Naive thymus-derived CD4-positive, alpha-beta T cell (primary cell): ENCODE data around the gene CATSPERB. TPM values are rescaled to one million over a fixed set of nuclear protein-coding genes. Genes with fewer than 3 reads are reported as not detected.

Experiments
- ATAC-seq: fragments of 150-1000 bp; cut with Tn5 transposase; 2 replicates; pipeline ENCODE4 v1.10.0; 2021; ENCODE audit warnings: mild to moderate bottlenecking, moderate library complexity
- CTCF ChIA-PET: fragments of 350-600 bp; sonication (Branson Sonifier 250); formaldehyde crosslinking; loops from one replicate; lab custom pipeline; 2021; ENCODE audit warnings: antibody characterized with exemption; lab: Charles Lee
- POLR2A ChIA-PET: fragments of 350-600 bp; sonication (Branson Sonifier 250); formaldehyde crosslinking; loops from one replicate; lab custom pipeline; 2021; ENCODE audit warnings: antibody characterized with exemption, inconsistent platforms; lab: Charles Lee
- DNase-seq, 9 donors: peaks; one replicate each; pipeline versions ENCODE4 v3.0.0 to v3.0.0-alpha.2; 2020 to 2022; ENCODE audit warnings: mixed read lengths in 1 of 9
- H3K27ac ChIP-seq: one replicate; pipeline ENCODE4 v1.7.0; 2013; ENCODE audit warnings: mild to moderate bottlenecking, low read depth, low read length, moderate library complexity
- H3K27me3 ChIP-seq, 2 donors: one replicate each; pipeline ENCODE4 v1.7.0; 2013; ENCODE audit warnings: low read length in 2 of 2, mild to moderate bottlenecking in 2 of 2, moderate library complexity in 2 of 2; ENCODE audit not compliant: control insufficient read depth in 2 of 2, insufficient read depth in 2 of 2
- H3K36me3 ChIP-seq, 3 experiments: 1 replicate in 2 of 3; 2 replicates in 1 of 3; pipeline ENCODE4 v1.7.0; 2013; ENCODE audit warnings: low read length in 3 of 3, mild to moderate bottlenecking in 3 of 3, moderate library complexity in 1 of 3; ENCODE audit not compliant: insufficient read depth in 3 of 3, control insufficient read depth in 2 of 3
- H3K4me1 ChIP-seq, 2 donors: one replicate each; pipeline ENCODE4 v1.7.0; 2013; ENCODE audit warnings: low read length in 2 of 2, mild to moderate bottlenecking in 2 of 2, moderate library complexity in 1 of 2; ENCODE audit not compliant: control insufficient read depth in 2 of 2, insufficient read depth in 2 of 2
- H3K4me3 ChIP-seq: 2 replicates; pipeline ENCODE4 v1.7.0; 2013; ENCODE audit warnings: mild to moderate bottlenecking, low read length
- H3K9me3 ChIP-seq, 3 experiments: 1 replicate in 2 of 3; 2 replicates in 1 of 3; pipeline ENCODE4 v1.7.0; 2013; ENCODE audit warnings: low read length in 3 of 3; ENCODE audit not compliant: control insufficient read depth in 2 of 3
- H3K27ac Mint-ChIP-seq, 9 donors: one replicate each; pipeline ENCODE4 v1.8.0; 2020 to 2022; ENCODE audit warnings: mixed read lengths in 9 of 9, mild to moderate bottlenecking in 8 of 9, moderate library complexity in 5 of 9, inconsistent platforms in 2 of 9
- H3K27me3 Mint-ChIP-seq, 5 donors: one replicate each; pipeline ENCODE4 v1.8.0; 2021 to 2022; ENCODE audit warnings: mixed read lengths in 5 of 5, mild to moderate bottlenecking in 1 of 5
- H3K36me3 Mint-ChIP-seq, 5 donors: one replicate each; pipeline ENCODE4 v1.8.0; 2020 to 2022; ENCODE audit warnings: mixed read lengths in 5 of 5, mild to moderate bottlenecking in 3 of 5, inconsistent platforms in 1 of 5
- H3K4me1 Mint-ChIP-seq, 7 donors: one replicate each; pipeline ENCODE4 v1.8.0; 2020 to 2022; ENCODE audit warnings: mixed read lengths in 7 of 7, mild to moderate bottlenecking in 3 of 7, inconsistent platforms in 1 of 7
- H3K4me3 Mint-ChIP-seq, 10 donors: one replicate each; pipeline ENCODE4 v1.8.0; 2020 to 2022; ENCODE audit warnings: mild to moderate bottlenecking in 10 of 10, mixed read lengths in 10 of 10, moderate library complexity in 6 of 10, inconsistent platforms in 2 of 10
- H3K9me3 Mint-ChIP-seq, 11 donors: one replicate each; pipeline ENCODE4 v1.8.0; 2020 to 2022; ENCODE audit warnings: mixed read lengths in 11 of 11, mild to moderate bottlenecking in 4 of 11, inconsistent platforms in 1 of 11, moderate library complexity in 1 of 11
- intact Hi-C, 2 donors: fragments of 100-400 bp; cut with micrococcal nuclease; formaldehyde crosslinking; loops; one replicate each; pipeline ENCODE4 v1.15.1; 2023
- polyA plus RNA-seq, 2 donors: library from polyadenylated mRNA; unstranded; fragments of 300-500 nt; fragmentation: Illumina TruSeq; gene quantifications; one replicate each; pipeline ENCODE4 v1.2.3, GENCODE V29; 2021
- total RNA-seq, 6 experiments: library from RNA in 5 of 6; stranded (reverse) in 5 of 6; gene quantifications; 1 replicate in 5 of 6; 2 replicates in 1 of 6; pipeline ENCODE4 v1.2.3 and lab custom pipeline; 2021 to 2026

Gene CATSPERB
- total and polyA plus RNA-seq, 7 experiments from 2014 or later = 0.18 to 8.4 (median 4.8) TPM

DNA sequence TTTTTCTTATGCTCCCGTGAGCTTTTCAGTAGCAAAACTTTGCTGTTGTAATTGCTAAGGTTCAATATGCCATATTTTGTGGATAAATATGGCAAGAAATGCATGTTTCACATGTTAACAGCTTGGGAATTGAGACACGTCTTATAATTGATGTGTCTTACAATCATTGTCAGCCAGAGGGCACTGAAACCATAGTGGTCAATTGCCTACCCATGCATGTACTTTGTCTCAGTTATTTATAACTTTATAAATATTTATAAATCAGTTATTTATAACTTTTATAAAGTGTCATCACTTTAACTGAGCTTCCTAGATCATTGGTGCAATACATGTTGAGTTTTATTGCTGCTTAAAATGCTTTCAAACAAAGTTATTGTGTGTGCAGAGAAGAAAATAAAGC, 82.0 kb downstream of the CATSPERB start:
- ChIA-PET CTCF (interaction anchor here (0.8 to 3.6 kb wide), 8 partner anchors 20 to 347 kb away, joined by 3 to 14 read pairs (median 4); no protein-coding TSS in a partner anchor), POLR2A (no interaction called here)
- Histone ChIP-seq H3K27ac (no peak overlapping the region), H3K4me3 (no peak overlapping the region), H3K36me3 (no peaks in the 10 kb centered on the region), H3K27me3 (no peaks in the 10 kb centered on the region), H3K9me3 (no peaks in the 10 kb centered on the region), H3K4me1 (no peaks in the 10 kb centered on the region)
- ATAC-seq (no peak), DNase-seq (peak in 7 of 9 donors; percentile 5 to 59 (median 24))
- H3K4me3 Mint-ChIP-seq = no peak overlapping the region
- H3K4me1 Mint-ChIP-seq = peaks cover 0 to 19% (median 5%) of the 10 kb centered on the region in 7 donors
- peaks cover 0 to 6% (median 4%) of the 10 kb centered on the region in 5 donors for H3K27me3 Mint-ChIP-seq
- H3K36me3 Mint-ChIP-seq = peaks cover 3 to 10% (median 9%) of the 10 kb centered on the region in 5 donors
- no peak overlapping the region for H3K27ac Mint-ChIP-seq
- intact Hi-C loops = loop anchor here (1.0 kb wide), 4 partner anchors 261 to 456 kb away; partner anchors contain the start of gene ATXN3 (in 1 of the 2)
- H3K9me3 Mint-ChIP-seq = peaks cover 0 to 7% (median 4%) of the 10 kb centered on the region in 11 donors

- H3K4me1 ChIP-seq = no peaks in the 10 kb centered on the region
- no peak overlapping the region for H3K4me3 ChIP-seq
- H3K9me3 Mint-ChIP-seq = peaks cover 0 to 7% (median 4%) of the 10 kb centered on the region in 11 donors
- no peak overlapping the region for H3K4me3 Mint-ChIP-seq
- ATAC-seq (no peak), DNase-seq (no peak)
- H3K36me3 ChIP-seq = no peaks in the 10 kb centered on the region
- no peak overlapping the region for H3K27ac ChIP-seq
- peaks cover 0 to 6% (median 4%) of the 10 kb centered on the region in 5 donors for H3K27me3 Mint-ChIP-seq
- peaks cover 3 to 10% (median 6%) of the 10 kb centered on the region in 5 donors for H3K36me3 Mint-ChIP-seq
- no peaks in the 10 kb centered on the region for H3K27me3 ChIP-seq
- H3K9me3 ChIP-seq = no peaks in the 10 kb centered on the region
- ChIA-PET POLR2A (interaction anchor here (0.6 kb wide), 1 partner anchor 135 kb away, joined by 5 read pairs; no protein-coding TSS in a partner anchor), CTCF (interaction anchor here (0.7 to 3.6 kb wide), 6 partner anchors 22 to 349 kb away, joined by 3 to 12 read pairs (median 4); no protein-coding TSS in a partner anchor)
- H3K27ac Mint-ChIP-seq = no peak overlapping the region
- intact Hi-C loops = no loop called here
- H3K4me1 Mint-ChIP-seq = peaks cover 0 to 13% (median 0%) of the 10 kb centered on the region in 7 donors
These were observed 84.0 kb downstream of the CATSPERB start for GRCh38 chr14:91647856-91648255.

- H3K36me3 ChIP-seq = no peaks in the 10 kb centered on the region
- no peak overlapping the region for H3K27ac ChIP-seq
- H3K9me3 ChIP-seq = no peaks in the 10 kb centered on the region
- H3K27me3 ChIP-seq = no peaks in the 10 kb centered on the region
- peaks cover 0 to 2% (median 0%) of the 10 kb centered on the region in 11 donors for H3K9me3 Mint-ChIP-seq
- H3K4me1 Mint-ChIP-seq = no peaks in the 10 kb centered on the region
- H3K27me3 Mint-ChIP-seq = no peaks in the 10 kb centered on the region
- H3K27ac Mint-ChIP-seq = no peak overlapping the region
- intact Hi-C loops = no loop called here
- H3K4me3 Mint-ChIP-seq = no peak overlapping the region
- ChIA-PET POLR2A (no interaction called here), CTCF (no interaction called here)
- H3K4me3 ChIP-seq = no peak overlapping the region
- DNase-seq (no peak), ATAC-seq (no peak)
- H3K36me3 Mint-ChIP-seq = no peaks in the 10 kb centered on the region
- H3K4me1 ChIP-seq = no peaks in the 10 kb centered on the region
These were observed 95.3 kb downstream of the CATSPERB start for GRCh38 chr14:91636604-91637003.

GRCh38 chr14:91624757-91625156, 107.1 kb downstream of the CATSPERB start:
- ATAC-seq = no peak
- CTCF ChIA-PET = no interaction called here
- H3K9me3 Mint-ChIP-seq = peaks cover 0 to 2% (median 0%) of the 10 kb centered on the region in 11 donors

DNA sequence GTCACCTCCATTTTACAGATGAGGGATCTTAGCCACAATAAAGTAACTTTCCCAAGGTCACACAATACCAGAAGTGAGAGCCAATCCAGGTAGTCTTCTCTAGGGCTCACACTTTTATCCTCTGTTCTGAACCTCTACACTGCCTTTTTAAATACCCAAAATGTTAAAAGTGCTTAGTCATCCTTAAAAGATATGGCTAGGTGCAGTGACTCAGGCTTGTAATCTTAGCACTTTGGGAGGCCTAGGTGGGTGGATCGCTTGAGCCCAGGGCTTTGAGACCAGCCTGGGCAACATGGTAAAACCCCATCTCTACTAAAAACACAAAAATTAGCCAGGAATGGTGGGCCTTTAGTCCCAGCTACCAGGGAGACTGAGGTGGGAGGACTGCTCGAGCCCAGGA, 117.7 kb downstream of the CATSPERB start:
- Mint-ChIP-seq H3K9me3 (no peaks in the 10 kb centered on the region), H3K36me3 (peaks cover 0 to 1% (median 0%) of the 10 kb centered on the region in 5 donors), H3K4me3 (no peak overlapping the region), H3K4me1 (no peaks in the 10 kb centered on the region), H3K27me3 (no peaks in the 10 kb centered on the region), H3K27ac (no peak overlapping the region)
- Histone ChIP-seq H3K27me3 (no peaks in the 10 kb centered on the region), H3K27ac (no peak overlapping the region), H3K36me3 (no peaks in the 10 kb centered on the region), H3K4me1 (no peaks in the 10 kb centered on the region), H3K4me3 (no peak overlapping the region), H3K9me3 (no peaks in the 10 kb centered on the region)
- ChIA-PET CTCF (no interaction called here), POLR2A (no interaction called here)
- ATAC-seq = no peak
- intact Hi-C loops = no loop called here
- DNase-seq = no peak

More at GRCh38 chr14:91624757-91625156, 107.1 kb downstream of the CATSPERB start:
- POLR2A ChIA-PET = interaction anchor here (0.7 kb wide), 1 partner anchor 232 kb away, joined by 3 read pairs; no protein-coding TSS in a partner anchor
- Mint-ChIP-seq H3K4me1 (no peaks in the 10 kb centered on the region), H3K27me3 (peaks cover 0 to 12% (median 4%) of the 10 kb centered on the region in 5 donors), H3K4me3 (no peak overlapping the region), H3K27ac (no peak overlapping the region), H3K36me3 (peaks cover 2 to 14% (median 6%) of the 10 kb centered on the region in 5 donors)
- intact Hi-C loops = no loop called here
- Histone ChIP-seq H3K9me3 (no peaks in the 10 kb centered on the region), H3K4me3 (no peak overlapping the region), H3K27me3 (no peaks in the 10 kb centered on the region), H3K36me3 (no peaks in the 10 kb centered on the region), H3K27ac (no peak overlapping the region), H3K4me1 (no peaks in the 10 kb centered on the region)
- no peak for DNase-seq

DNA sequence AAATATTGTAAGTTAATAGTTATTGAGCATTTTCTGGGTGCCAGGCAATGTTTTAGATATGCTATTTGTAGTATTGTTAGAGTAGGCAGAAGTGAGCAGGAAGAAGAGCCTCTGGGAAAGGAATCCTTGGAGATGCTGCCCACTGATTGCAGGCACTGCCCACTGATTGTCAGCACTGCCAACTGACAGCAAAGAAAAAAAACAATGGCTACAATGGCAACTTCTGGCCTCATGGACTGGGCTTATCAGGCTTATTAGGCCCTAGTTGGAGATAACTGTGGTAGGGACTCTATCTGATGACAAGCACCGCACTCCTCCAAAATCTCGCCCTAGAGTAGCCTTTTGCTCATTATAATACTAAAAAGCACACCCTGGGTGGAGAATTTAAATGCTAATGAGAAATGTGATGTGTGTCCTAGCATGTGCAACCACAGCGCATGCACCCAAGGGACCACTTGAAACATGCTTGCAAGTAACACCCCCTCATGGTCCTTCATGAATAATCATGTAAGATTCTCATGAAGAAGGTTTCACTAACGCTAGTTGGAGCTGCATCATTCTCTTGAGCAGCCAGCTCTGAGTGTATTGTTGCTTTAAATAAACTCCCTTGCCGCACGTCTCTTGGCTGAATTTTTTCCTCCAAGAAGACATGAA, 118.3 kb downstream of the CATSPERB start:
- Mint-ChIP-seq H3K27ac (peak overlapping the region in 1 of 9 donors; percentile 59), H3K27me3 (no peaks in the 10 kb centered on the region), H3K4me1 (no peaks in the 10 kb centered on the region), H3K36me3 (peaks cover 0 to 1% (median 0%) of the 10 kb centered on the region in 5 donors), H3K9me3 (no peaks in the 10 kb centered on the region), H3K4me3 (no peak overlapping the region)
- Histone ChIP-seq H3K9me3 (no peaks in the 10 kb centered on the region), H3K4me3 (no peak overlapping the region), H3K27ac (no peak overlapping the region), H3K4me1 (no peaks in the 10 kb centered on the region), H3K36me3 (no peaks in the 10 kb centered on the region), H3K27me3 (no peaks in the 10 kb centered on the region)
- ATAC-seq = no peak
- DNase-seq = no peak
- CTCF ChIA-PET = no interaction called here
- POLR2A ChIA-PET = no interaction called here
- intact Hi-C loops = no loop called here
